Endothelial cell of umbilical vein (primary cell): ENCODE measurements around the gene RHEX. TPM values are rescaled to one million over a fixed set of nuclear protein-coding genes. Genes with fewer than 3 reads are reported as not detected.

Experiments used
- BruUV-seq: library from RNA; stranded (reverse); fragments of 400-500 nt; replicated peaks from 2 replicates; lab custom pipeline; 2021; lab: Mats Ljungman, UMichigan
- CTCF ChIA-PET: fragments of 300-600, 350-600 bp; sonication (Branson Sonifier 250); formaldehyde crosslinking; loops from one replicate; lab custom pipeline; 2021; ENCODE audit warnings: antibody characterized with exemption, inconsistent platforms; lab: Charles Lee
- POLR2A ChIA-PET: fragments of 300-600, 350-600 bp; sonication (Branson Sonifier 250); formaldehyde crosslinking; loops from one replicate; lab custom pipeline; 2021; ENCODE audit warnings: antibody characterized with exemption, inconsistent platforms; lab: Charles Lee
- DNase-seq: peaks from one replicate; pipeline ENCODE4 v3.0.0-alpha.2; 2011; ENCODE audit warnings: low read depth, low spot score
- FAIRE-seq: peaks from 2 replicates; lab custom pipeline; 2011; peaks lifted over from hg19 to GRCh38; lab: Jason Lieb, UNC
- H2AFZ ChIP-seq: 2 replicates; pipeline ENCODE4 v1.6.0; 2012; ENCODE audit warnings: low read depth, low read length, control low read depth, inconsistent platforms
- H3K27ac ChIP-seq: 2 replicates; pipeline ENCODE4 v1.5.1; 2011; ENCODE audit warnings: low read depth, mild to moderate bottlenecking, control low read depth, low read length, moderate library complexity; ENCODE audit not compliant: insufficient read depth
- H3K27me3 ChIP-seq, 2 experiments: 2 replicates each; pipeline versions ENCODE4 v1.6.0 to v1.6.1; 2011; ENCODE audit warnings: low read length in 2 of 2, mixed read lengths in 1 of 2; ENCODE audit not compliant: control insufficient read depth in 2 of 2, insufficient read depth in 2 of 2
- H3K36me3 ChIP-seq, 2 experiments: 2 replicates in 1 of 2; 3 replicates in 1 of 2; pipeline ENCODE4 v1.5.1; 2011; ENCODE audit warnings: low read length in 2 of 2, mild to moderate bottlenecking in 1 of 2, moderate library complexity in 1 of 2; ENCODE audit not compliant: control insufficient read depth in 2 of 2, insufficient read depth in 2 of 2; ENCODE audit errors: extremely low read depth in 1 of 2
- H3K4me1 ChIP-seq: 3 replicates; pipeline ENCODE4 v1.5.1; 2011; ENCODE audit warnings: mild to moderate bottlenecking, low read length; ENCODE audit not compliant: control insufficient read depth, insufficient read depth; ENCODE audit errors: extremely low read depth
- H3K4me2 ChIP-seq: 2 replicates; pipeline ENCODE4 v1.6.1; 2011; ENCODE audit warnings: low read length, control low read depth, mixed read lengths; ENCODE audit not compliant: insufficient read depth
- H3K4me3 ChIP-seq, 3 experiments: fragments of 200-600 bp in 1 of 3; sonication (generic), shearing (Covaris generic) in 1 of 3; replicated peaks in 1 of 3; 2 replicates each; pipeline ENCODE4 v1.5.1; 2011 to 2016; ENCODE audit warnings: control low read depth in 3 of 3, low read length in 3 of 3, mild to moderate bottlenecking in 2 of 3, inconsistent platforms in 1 of 3, low read depth in 1 of 3, moderate library complexity in 1 of 3; ENCODE audit not compliant: insufficient read depth in 1 of 3
- H3K79me2 ChIP-seq: 2 replicates; pipeline ENCODE4 v1.6.0; 2012; ENCODE audit warnings: low read length, inconsistent platforms; ENCODE audit not compliant: control insufficient read depth, insufficient read depth
- H3K9ac ChIP-seq: replicated peaks from 2 replicates; pipeline ENCODE3; 2011; ENCODE audit warnings: low read length, control low read depth; ENCODE audit not compliant: insufficient read depth; ENCODE audit errors: extremely low read depth
- H3K9me1 ChIP-seq: replicated peaks from 3 replicates; pipeline ENCODE4 v1.6.0; 2011; ENCODE audit warnings: mild to moderate bottlenecking, low read length; ENCODE audit not compliant: control insufficient read depth, insufficient read depth; ENCODE audit errors: extremely low read depth
- H3K9me3 ChIP-seq: replicated peaks from 2 replicates; pipeline ENCODE4 v1.5.1; 2012; ENCODE audit warnings: low read length, inconsistent platforms; ENCODE audit not compliant: control insufficient read depth, insufficient read depth
- H4K20me1 ChIP-seq: replicated peaks from 2 replicates; pipeline ENCODE3; 2011; ENCODE audit warnings: mild to moderate bottlenecking, low read length; ENCODE audit not compliant: control insufficient read depth, insufficient read depth; ENCODE audit errors: extremely low read depth
- EZH2 ChIP-seq: IDR thresholded peaks from 2 replicates; pipeline ENCODE4 v1.6.1; 2012; ENCODE audit warnings: borderline replicate concordance, low read depth, mild to moderate bottlenecking, moderate library complexity, low read length, inconsistent platforms; ENCODE audit not compliant: severe bottlenecking
- FOS ChIP-seq: IDR thresholded peaks from 2 replicates; pipeline ENCODE4 v1.6.1; 2011; ENCODE audit warnings: mild to moderate bottlenecking, low read length, moderate library complexity, borderline replicate concordance; ENCODE audit not compliant: insufficient read depth
- GATA2 ChIP-seq: IDR thresholded peaks from 2 replicates; pipeline ENCODE4 v1.7.0; 2011; ENCODE audit warnings: low read depth, mild to moderate bottlenecking, moderate library complexity, mixed read lengths, low read length; ENCODE audit not compliant: insufficient read length, insufficient read depth
- JUN ChIP-seq: IDR thresholded peaks from 2 replicates; pipeline ENCODE4 v1.6.1; 2011; ENCODE audit warnings: borderline replicate concordance, low read depth; ENCODE audit not compliant: insufficient read length, insufficient read depth
- MYC ChIP-seq: IDR thresholded peaks from one replicate; pipeline ENCODE4 v1.6.1; 2011; ENCODE audit warnings: mild to moderate bottlenecking, low read depth, low read length
- POLR2A ChIP-seq: IDR thresholded peaks from 2 replicates; pipeline ENCODE4 v1.6.1; 2012; ENCODE audit warnings: low read depth, mild to moderate bottlenecking, control low read depth, low read length
- POLR2AphosphoS5 ChIP-seq: IDR thresholded peaks from 2 replicates; pipeline ENCODE4 v1.6.1; 2012; ENCODE audit warnings: low read depth, mild to moderate bottlenecking, control low read depth, low read length, moderate library complexity; ENCODE audit not compliant: insufficient read depth
- dilution Hi-C: fragments of 300-500 bp; cut with MboI; formaldehyde crosslinking; loops from one replicate; pipeline ENCODE4 v1.15.0; 2019; ENCODE audit warnings: low sequenced_read_pairs; ENCODE audit not compliant: extremely low pct_ligation_motif_present
- intact Hi-C: fragments of 100-400 bp; cut with micrococcal nuclease; formaldehyde crosslinking; loops from one replicate; pipeline ENCODE4 v1.10.0; 2022
- polyA plus RNA-seq, 4 experiments: library from polyadenylated mRNA; depleted of rRNA in 3 of 4; stranded (reverse) in 3 of 4; unstranded in 1 of 4; fragments of >200 nt; gene quantifications; 2 replicates each; pipeline versions ENCODE4 v1.2.1 to v1.2.3, GENCODE V29; 2011 to 2012; ENCODE audit warnings: missing spikeins in 1 of 4
- total RNA-seq: library from RNA; stranded (reverse); gene quantifications from 2 replicates; pipeline ENCODE4 v1.2.3, GENCODE V29; 2021
- TF ChIP-seq, protein P1 (sequence below), 2 donors: IDR thresholded peaks; 1 replicate in 1 of 2; 2 replicates in 1 of 2; pipeline ENCODE4 v1.5.1; 2011; ENCODE audit warnings: low read length in 2 of 2, mild to moderate bottlenecking in 2 of 2, moderate library complexity in 2 of 2, control low read depth in 1 of 2, inconsistent platforms in 1 of 2, low read depth in 1 of 2; ENCODE audit not compliant: insufficient read depth in 1 of 2; ENCODE audit errors: extremely low read depth in 1 of 2
- TF ChIP-seq, protein P2 (sequence below): IDR thresholded peaks from 2 replicates; pipeline ENCODE4 v1.6.1; 2011; ENCODE audit not compliant: insufficient read depth, insufficient read length

RHEX gene
- total and polyA plus RNA-seq, 2 donors (not counting 3 experiments of a cell fraction or from before 2014, with no cell fraction given): not detected

DNA sequence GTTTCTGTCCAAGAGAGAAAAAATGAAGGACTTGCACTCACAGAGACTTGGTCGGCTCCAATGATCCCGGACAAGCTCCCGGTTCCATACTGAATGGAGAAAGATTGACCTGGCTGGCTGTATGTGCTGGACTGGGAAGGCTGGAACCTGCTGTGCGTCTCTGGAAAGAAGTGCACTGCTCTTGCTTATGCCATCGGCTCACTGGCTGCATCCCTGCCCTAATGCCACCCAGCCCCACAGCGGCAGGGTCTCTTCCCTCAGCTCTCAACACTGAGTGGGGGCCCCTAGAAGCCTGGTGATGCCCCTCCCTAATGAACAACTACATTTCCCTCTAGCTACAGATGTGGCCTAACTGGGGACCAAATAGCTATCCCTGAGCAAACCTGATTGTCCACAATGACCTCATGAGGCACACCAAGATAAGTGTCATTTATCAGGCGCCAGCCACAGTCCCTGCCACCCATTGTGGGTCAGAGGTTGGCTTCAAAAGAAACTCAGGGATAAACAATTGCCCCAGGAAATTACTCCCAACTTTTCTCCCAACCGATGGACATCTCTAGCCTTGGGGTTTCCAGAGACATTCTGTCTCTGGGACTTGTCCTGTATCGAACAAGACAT lies 31.9 kb upstream of the RHEX start:
- BruUV-seq: no TSS peak
- Histone ChIP-seq H3K4me1 (peaks cover 13% of the 10 kb centered on the region), H3K9ac (no peak overlapping the region), H3K9me3 (no peaks in the 10 kb centered on the region), H3K4me3 (no peak overlapping the region), H3K4me2 (peak overlapping the region; percentile 5), H4K20me1 (no peaks in the 10 kb centered on the region), H3K9me1 (no peaks in the 10 kb centered on the region), H3K27ac (peak overlapping the region; percentile 36), H3K36me3 (no peaks in the 10 kb centered on the region), H2AFZ (peak overlapping the region; percentile 23), H3K27me3 (no peaks in the 10 kb centered on the region), H3K79me2 (no peaks in the 10 kb centered on the region)
- CTCF ChIA-PET: interaction anchor here (0.6 to 3.0 kb wide), 6 partner anchors 10 to 85 kb away, joined by 3 to 16 read pairs (median 4); no protein-coding TSS in a partner anchor
- FAIRE-seq (no peak), DNase-seq (no peak)
- TF ChIP-seq POLR2AphosphoS5: no peak
- TF ChIP-seq MYC: no peak
- TF ChIP-seq, protein P1, sequence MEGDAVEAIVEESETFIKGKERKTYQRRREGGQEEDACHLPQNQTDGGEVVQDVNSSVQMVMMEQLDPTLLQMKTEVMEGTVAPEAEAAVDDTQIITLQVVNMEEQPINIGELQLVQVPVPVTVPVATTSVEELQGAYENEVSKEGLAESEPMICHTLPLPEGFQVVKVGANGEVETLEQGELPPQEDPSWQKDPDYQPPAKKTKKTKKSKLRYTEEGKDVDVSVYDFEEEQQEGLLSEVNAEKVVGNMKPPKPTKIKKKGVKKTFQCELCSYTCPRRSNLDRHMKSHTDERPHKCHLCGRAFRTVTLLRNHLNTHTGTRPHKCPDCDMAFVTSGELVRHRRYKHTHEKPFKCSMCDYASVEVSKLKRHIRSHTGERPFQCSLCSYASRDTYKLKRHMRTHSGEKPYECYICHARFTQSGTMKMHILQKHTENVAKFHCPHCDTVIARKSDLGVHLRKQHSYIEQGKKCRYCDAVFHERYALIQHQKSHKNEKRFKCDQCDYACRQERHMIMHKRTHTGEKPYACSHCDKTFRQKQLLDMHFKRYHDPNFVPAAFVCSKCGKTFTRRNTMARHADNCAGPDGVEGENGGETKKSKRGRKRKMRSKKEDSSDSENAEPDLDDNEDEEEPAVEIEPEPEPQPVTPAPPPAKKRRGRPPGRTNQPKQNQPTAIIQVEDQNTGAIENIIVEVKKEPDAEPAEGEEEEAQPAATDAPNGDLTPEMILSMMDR (IDR thresholded peaks at IDR 0.05; ENCODE audit: extremely low read depth in 1 of 2, insufficient read depth in 1 of 2, low read depth in 1 of 2, low read length in 2 of 2): no peak
- TF ChIP-seq, protein P2, sequence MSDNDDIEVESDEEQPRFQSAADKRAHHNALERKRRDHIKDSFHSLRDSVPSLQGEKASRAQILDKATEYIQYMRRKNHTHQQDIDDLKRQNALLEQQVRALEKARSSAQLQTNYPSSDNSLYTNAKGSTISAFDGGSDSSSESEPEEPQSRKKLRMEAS: no peak
- TF ChIP-seq EZH2: no peak
- no peak for TF ChIP-seq GATA2
- no peak for TF ChIP-seq FOS
- no peak for TF ChIP-seq JUN
- TF ChIP-seq POLR2A: no peak
- POLR2A ChIA-PET: no interaction called here
- dilution Hi-C loops: no loop called here
- intact Hi-C loops: no loop called here
